PC-3 (cell line): Measurements from ENCODE around the gene PNLIPRP2. TPM values are rescaled to one million over a fixed set of nuclear protein-coding genes. Genes with fewer than 3 reads are reported as not detected.

Experiments
- ATAC-seq: fragments of 200-7000 bp; cut with Tn5 transposase; 2 replicates; pipeline ENCODE4 v1.9.1; 2020; ENCODE audit warnings: mild to moderate bottlenecking, moderate library complexity
- BruUV-seq: library from RNA; stranded (reverse); fragments of 400-500 nt; replicated peaks from 2 replicates; lab custom pipeline; 2021; lab: Mats Ljungman, UMichigan
- CTCF ChIA-PET: fragments of 300-600 bp; sonication (Branson Sonifier 250); formaldehyde crosslinking; loops from one replicate; lab custom pipeline; 2022; ENCODE audit warnings: antibody characterized with exemption; lab: Charles Lee
- POLR2A ChIA-PET: fragments of 300-600 bp; sonication (Branson Sonifier 250); formaldehyde crosslinking; loops from one replicate; lab custom pipeline; 2022; ENCODE audit warnings: antibody characterized with exemption; ENCODE audit not compliant: unreplicated experiment; lab: Charles Lee
- DNase-seq: peaks from one replicate; pipeline ENCODE4 v3.0.0-alpha.2; 2015
- H2AFZ ChIP-seq: fragments of 300-600 bp; sonication (generic); 2 replicates; pipeline ENCODE4 v1.6.0; 2016; ENCODE audit warnings: antibody characterized with exemption, low read length
- H3F3A ChIP-seq: fragments of 300-600 bp; sonication (generic); one replicate; pipeline ENCODE4 v1.6.0; 2017; ENCODE audit warnings: antibody characterized with exemption, low read length, control low read depth, mild to moderate bottlenecking; ENCODE audit not compliant: unreplicated experiment
- H3K27ac ChIP-seq: fragments of 300-600 bp; sonication (generic); 2 replicates; pipeline ENCODE4 v1.5.1; 2016; ENCODE audit warnings: mild to moderate bottlenecking, low read length
- H3K27me3 ChIP-seq: fragments of 300-600 bp; sonication (generic); 2 replicates; pipeline ENCODE4 v1.6.1; 2016; ENCODE audit warnings: low read length, mixed read lengths
- H3K36me3 ChIP-seq: fragments of 300-600 bp; sonication (generic); 2 replicates; pipeline ENCODE4 v1.6.1; 2016; ENCODE audit warnings: low read depth, mixed run types, low read length, mixed read lengths
- H3K4me1 ChIP-seq: fragments of 300-600 bp; sonication (generic); 2 replicates; pipeline ENCODE4 v1.5.1; 2016; ENCODE audit warnings: low read length; ENCODE audit not compliant: insufficient read depth
- H3K4me2 ChIP-seq: fragments of 300-600 bp; sonication (generic); 2 replicates; pipeline ENCODE4 v1.6.0; 2016; ENCODE audit warnings: low read length
- H3K4me3 ChIP-seq: fragments of 300-600 bp; sonication (generic); 2 replicates; pipeline ENCODE4 v1.5.1; 2016; ENCODE audit warnings: mild to moderate bottlenecking, low read length, mixed read lengths
- H3K79me2 ChIP-seq: fragments of 300-600 bp; sonication (generic); 2 replicates; pipeline ENCODE4 v1.6.1; 2017; ENCODE audit warnings: low read length, mixed read lengths
- H3K9ac ChIP-seq: fragments of 300-600 bp; sonication (generic); 2 replicates; pipeline ENCODE4 v1.6.0; 2016; ENCODE audit warnings: mild to moderate bottlenecking, low read length
- H3K9me2 ChIP-seq: fragments of 300-600 bp; sonication (generic); replicated peaks from 2 replicates; pipeline ENCODE4 v1.6.1; 2016; ENCODE audit warnings: mixed run types, low read length, mixed read lengths
- H3K9me3 ChIP-seq: fragments of 300-600 bp; sonication (generic); 2 replicates; pipeline ENCODE4 v1.6.1; 2016; ENCODE audit warnings: low read length, mixed read lengths
- H4K20me1 ChIP-seq: fragments of 300-600 bp; sonication (generic); 2 replicates; pipeline ENCODE4 v1.6.1; 2016; ENCODE audit warnings: low read length, mixed read lengths
- EZH2 ChIP-seq: fragments of 300-600 bp; sonication (generic); IDR thresholded peaks from one replicate; pipeline ENCODE4 v1.6.1; 2017; ENCODE audit warnings: antibody characterized with exemption, mild to moderate bottlenecking, low read length; ENCODE audit not compliant: unreplicated experiment
- EZH2phosphoT487 ChIP-seq: fragments of 300-600 bp; sonication (generic); IDR thresholded peaks from 2 replicates; pipeline ENCODE4 v1.6.1; 2018; ENCODE audit warnings: mild to moderate bottlenecking, antibody characterized with exemption, low read length, borderline replicate concordance
- intact Hi-C: fragments of 100-400 bp; cut with micrococcal nuclease; formaldehyde crosslinking; loops from 2 replicates; pipeline ENCODE4 v1.9.0; 2023
- total RNA-seq: library from RNA; depleted of rRNA; stranded (reverse); fragments of >200 nt; gene quantifications from 2 replicates; pipeline ENCODE4 v1.2.3, GENCODE V29; 2014
- TF ChIP-seq, protein P1 (sequence below): fragments of 300-600 bp; sonication (generic); conservative IDR thresholded peaks from 2 replicates; pipeline ENCODE4 v1.5.1; 2017; ENCODE audit warnings: antibody characterized with exemption, low read depth, mild to moderate bottlenecking, low read length

Gene PNLIPRP2
- total RNA-seq, 1 experiment from 2014 or later, result not detected

DNA sequence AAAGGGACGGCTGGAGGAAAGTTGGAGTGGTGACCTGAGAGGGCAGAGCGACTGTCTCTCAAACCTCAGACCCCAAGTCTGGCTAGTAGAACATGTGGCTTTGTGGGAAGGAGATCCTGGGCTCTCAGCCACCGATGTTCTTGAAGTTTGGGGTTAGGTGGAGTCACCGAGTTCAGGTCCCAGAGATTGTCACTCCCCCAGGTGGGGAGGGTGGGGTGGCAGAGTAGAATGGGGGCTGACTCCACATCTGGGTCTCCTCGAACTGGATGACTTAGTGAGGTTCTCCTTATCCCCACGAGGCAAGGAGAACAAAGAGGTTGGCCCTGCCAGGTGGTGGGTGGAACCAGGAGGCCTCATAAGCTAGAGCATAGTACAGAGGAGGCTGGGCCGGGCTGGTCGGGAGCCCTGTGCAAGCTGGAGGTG, 14.7 kb upstream of the PNLIPRP2 start:
- no peak for ATAC-seq
- Histone ChIP-seq H3K27me3 (peaks cover 20% of the 10 kb centered on the region; the same call in 1 of the 2 replicates), H3K4me1 (no peaks in the 10 kb centered on the region), H3K79me2 (no peaks in the 10 kb centered on the region), H3F3A (no peaks in the 10 kb centered on the region), H3K4me2 (no peak overlapping the region), H4K20me1 (no peaks in the 10 kb centered on the region), H3K9ac (no peak overlapping the region), H3K9me2 (no peaks in the 10 kb centered on the region), H3K27ac (no peak overlapping the region), H3K4me3 (no peak overlapping the region), H3K9me3 (no peaks in the 10 kb centered on the region), H3K36me3 (no peaks in the 10 kb centered on the region), H2AFZ (no peak overlapping the region)
- DNase-seq, result no peak
- no TSS peak for BruUV-seq
- intact Hi-C loops, result no loop called here
- TF ChIP-seq EZH2 (no peak), EZH2phosphoT487 (no peak)
- TF ChIP-seq, protein P1, sequence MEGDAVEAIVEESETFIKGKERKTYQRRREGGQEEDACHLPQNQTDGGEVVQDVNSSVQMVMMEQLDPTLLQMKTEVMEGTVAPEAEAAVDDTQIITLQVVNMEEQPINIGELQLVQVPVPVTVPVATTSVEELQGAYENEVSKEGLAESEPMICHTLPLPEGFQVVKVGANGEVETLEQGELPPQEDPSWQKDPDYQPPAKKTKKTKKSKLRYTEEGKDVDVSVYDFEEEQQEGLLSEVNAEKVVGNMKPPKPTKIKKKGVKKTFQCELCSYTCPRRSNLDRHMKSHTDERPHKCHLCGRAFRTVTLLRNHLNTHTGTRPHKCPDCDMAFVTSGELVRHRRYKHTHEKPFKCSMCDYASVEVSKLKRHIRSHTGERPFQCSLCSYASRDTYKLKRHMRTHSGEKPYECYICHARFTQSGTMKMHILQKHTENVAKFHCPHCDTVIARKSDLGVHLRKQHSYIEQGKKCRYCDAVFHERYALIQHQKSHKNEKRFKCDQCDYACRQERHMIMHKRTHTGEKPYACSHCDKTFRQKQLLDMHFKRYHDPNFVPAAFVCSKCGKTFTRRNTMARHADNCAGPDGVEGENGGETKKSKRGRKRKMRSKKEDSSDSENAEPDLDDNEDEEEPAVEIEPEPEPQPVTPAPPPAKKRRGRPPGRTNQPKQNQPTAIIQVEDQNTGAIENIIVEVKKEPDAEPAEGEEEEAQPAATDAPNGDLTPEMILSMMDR, result no peak
- ChIA-PET CTCF (no interaction called here), POLR2A (no interaction called here)

GRCh38 chr10:116607336-116607735, 13.4 kb upstream of the PNLIPRP2 start:
- no peaks in the 10 kb centered on the region for H4K20me1 ChIP-seq
- H3K79me2 ChIP-seq, result no peaks in the 10 kb centered on the region
- H3K9ac ChIP-seq, result no peak overlapping the region
- DNase-seq, result no peak
- 0 out of 2 replicates have a peak, but pooled peaks cover 13% of the 10 kb centered on the region for H3K27me3 ChIP-seq
- no peak overlapping the region for H2AFZ ChIP-seq
- BruUV-seq, result no TSS peak
- intact Hi-C loops, result no loop called here
- H3K27ac ChIP-seq, result no peak overlapping the region
- H3K4me2 ChIP-seq, result no peak overlapping the region
- no peaks in the 10 kb centered on the region for H3K9me3 ChIP-seq
- ChIA-PET CTCF (no interaction called here), POLR2A (no interaction called here)
- TF ChIP-seq EZH2, result no peak
- no peak for TF ChIP-seq EZH2phosphoT487
- TF ChIP-seq, protein P1, result no peak
- H3F3A ChIP-seq, result no peaks in the 10 kb centered on the region
- no peak overlapping the region for H3K4me3 ChIP-seq
- no peaks in the 10 kb centered on the region for H3K36me3 ChIP-seq
- ATAC-seq, result no peak
- H3K9me2 ChIP-seq, result no peaks in the 10 kb centered on the region
- no peaks in the 10 kb centered on the region for H3K4me1 ChIP-seq

DNA sequence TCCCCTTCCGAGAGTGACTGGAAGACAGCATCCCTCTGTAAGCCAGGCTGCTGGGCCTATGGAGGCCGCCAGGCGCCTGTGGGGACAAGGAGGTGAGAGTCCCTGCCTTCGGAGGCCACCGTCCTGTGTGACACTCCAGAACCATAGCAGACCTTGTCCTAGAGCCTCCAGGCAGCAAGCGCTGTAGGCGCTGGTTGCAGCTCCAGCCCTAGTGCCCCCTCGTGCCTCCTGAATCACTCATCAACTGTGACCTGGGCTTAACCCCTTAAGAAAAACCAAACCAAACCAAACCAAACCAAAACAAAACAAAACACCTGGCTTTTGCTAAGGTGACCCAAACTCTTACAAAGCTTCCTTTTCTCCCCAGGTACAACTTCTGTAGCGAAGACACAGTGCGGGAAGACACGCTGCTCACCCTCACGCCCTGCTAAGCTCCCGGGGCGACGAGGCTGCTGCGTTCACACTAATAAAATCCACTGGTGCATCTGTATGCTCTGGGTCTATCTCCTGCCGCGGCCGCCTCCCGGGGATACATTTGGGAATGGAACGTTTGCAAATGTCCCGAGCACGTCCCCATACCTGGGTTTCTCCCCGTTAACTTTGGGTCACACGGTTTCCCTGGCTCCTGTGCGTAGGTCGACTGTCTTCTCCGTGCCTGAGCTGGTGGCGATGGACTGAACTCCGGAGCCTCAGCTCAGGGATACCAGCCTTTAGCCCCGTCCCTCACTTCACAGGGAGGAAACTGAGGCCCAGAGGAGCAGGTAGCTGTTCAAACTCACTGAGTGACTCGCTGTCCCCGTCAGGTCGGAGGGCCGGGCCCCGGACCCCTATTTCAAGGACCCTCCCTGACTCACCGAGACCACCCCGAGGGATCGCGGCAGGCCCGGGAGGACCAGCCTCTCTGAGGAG, 11.8 kb upstream of the PNLIPRP2 start:
- no peaks in the 10 kb centered on the region for H4K20me1 ChIP-seq
- no peak overlapping the region for H3K4me2 ChIP-seq
- H2AFZ ChIP-seq, result no peak overlapping the region
- H3K4me1 ChIP-seq, result no peaks in the 10 kb centered on the region
- ChIA-PET CTCF (no interaction called here), POLR2A (no interaction called here)
- H3K9me2 ChIP-seq, result no peaks in the 10 kb centered on the region
- ATAC-seq, result no peak
- DNase-seq, result no peak
- H3K9ac ChIP-seq, result no peak overlapping the region
- intact Hi-C loops, result no loop called here
- no peak overlapping the region for H3K4me3 ChIP-seq
- 0 out of 2 replicates have a peak, but pooled peaks cover 13% of the 10 kb centered on the region for H3K27me3 ChIP-seq
- H3K9me3 ChIP-seq, result no peaks in the 10 kb centered on the region
- no peaks in the 10 kb centered on the region for H3K79me2 ChIP-seq
- no peak overlapping the region for H3K27ac ChIP-seq
- no TSS peak for BruUV-seq
- H3F3A ChIP-seq, result no peaks in the 10 kb centered on the region
- H3K36me3 ChIP-seq, result no peaks in the 10 kb centered on the region
- TF ChIP-seq EZH2 (no peak), EZH2phosphoT487 (no peak)
- TF ChIP-seq, protein P1, result no peak
